Cardiac septum (tissue), 1 donor: ENCODE results near the gene ZMYM5. TPM values are rescaled to one million over a fixed set of nuclear protein-coding genes. Genes with fewer than 3 reads are reported as not detected.
"Not testable (repeated sequence)": the region's sequence is repeated elsewhere in the genome, so short reads cannot be mapped to it uniquely, and the experiment has no call there.

Experiments used
- DNase-seq: peaks from one replicate; pipeline ENCODE4 v3.0.0-alpha.2; 2020; ENCODE audit warnings: low spot score
- intact Hi-C: fragments of 100-400 bp; cut with DNase I; formaldehyde crosslinking; loops from one replicate; pipeline ENCODE4 v1.14.0; 2022
- total RNA-seq: library from RNA; stranded (reverse); fragmentation: NEBNext Ultra II Directional; extraction: Animal tissue kit (Norgen Biotek cat#: 25700); gene quantifications from one replicate; pipeline ENCODE4 v1.2.1, GENCODE V29; 2021
- donor health status: DM: no; HTN: no; CAD: no.

ZMYM5 gene
- total RNA-seq, 1 donor from 2014 or later: 8.3 TPM

DNA sequence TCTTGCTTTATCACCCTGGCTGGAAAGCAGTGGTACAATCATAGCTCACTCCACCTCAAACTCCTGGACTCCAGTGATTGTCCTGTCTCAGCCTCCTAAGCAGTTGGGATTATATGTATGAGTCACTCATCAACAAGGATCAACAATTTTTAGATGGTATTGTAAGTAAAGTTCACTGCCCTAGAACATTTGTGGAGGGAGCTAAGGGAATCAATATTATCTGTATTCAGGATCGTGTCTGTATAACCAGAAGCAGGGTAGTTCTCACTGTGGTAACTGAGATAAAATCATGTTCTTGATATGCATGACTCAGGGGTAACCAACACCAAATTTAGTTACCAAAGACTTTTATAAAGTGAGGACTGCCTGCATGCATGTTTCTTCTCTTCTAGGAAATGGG lies 27.0 kb downstream of the ZMYM5 start:
- intact Hi-C loops: no loop called here
- no peak for DNase-seq

DNA sequence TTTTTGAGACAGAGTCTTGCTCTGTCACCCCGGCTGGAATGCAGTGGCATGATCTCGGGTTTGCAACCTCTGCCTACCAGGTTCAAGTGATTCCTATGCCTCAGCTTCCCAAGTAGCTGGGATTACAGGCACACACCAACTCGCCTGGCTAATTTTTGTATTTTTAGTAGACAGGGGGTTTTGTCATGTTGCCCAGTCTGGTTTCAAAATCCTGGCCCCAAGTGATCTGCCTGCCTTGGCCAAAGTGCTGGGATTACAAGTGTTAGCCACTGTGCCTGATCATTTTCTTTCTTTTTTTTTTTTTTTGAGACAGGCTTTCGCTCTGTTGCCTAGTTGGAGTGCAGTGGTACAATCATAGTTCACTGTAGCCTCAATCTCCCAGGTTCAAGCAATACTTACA lies 28.7 kb downstream of the ZMYM5 start:
- intact Hi-C loops: no loop called here
- no peak for DNase-seq

DNA sequence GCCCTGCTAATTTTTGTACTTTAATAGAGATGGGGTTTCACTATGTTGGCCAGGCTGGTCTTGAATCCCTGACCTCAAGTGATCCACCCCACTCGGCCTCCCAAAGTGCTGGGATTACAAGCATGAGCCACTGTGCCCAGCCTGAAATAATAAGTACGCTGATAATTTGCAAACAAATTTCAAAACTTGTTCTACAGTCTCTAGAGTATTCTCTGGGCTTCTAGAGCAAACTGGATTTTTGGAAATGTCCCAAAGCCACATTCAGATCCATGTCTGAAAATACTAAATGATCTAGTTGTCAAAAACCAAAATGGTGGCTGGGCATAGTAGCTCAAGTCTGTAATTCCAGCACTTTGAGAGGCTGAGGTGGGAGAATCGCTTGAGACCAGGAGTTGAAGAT lies 40.8 kb downstream of the ZMYM5 start:
- DNase-seq: no peak

GRCh38 chr13:19818223-19818842 lies 45.1 kb downstream of the ZMYM5 start:
- intact Hi-C loops: no loop called here
- peak; percentile 76 for DNase-seq

More for the DNA sequence above, 40.8 kb downstream of the ZMYM5 start:
- intact Hi-C loops: no loop called here

DNA sequence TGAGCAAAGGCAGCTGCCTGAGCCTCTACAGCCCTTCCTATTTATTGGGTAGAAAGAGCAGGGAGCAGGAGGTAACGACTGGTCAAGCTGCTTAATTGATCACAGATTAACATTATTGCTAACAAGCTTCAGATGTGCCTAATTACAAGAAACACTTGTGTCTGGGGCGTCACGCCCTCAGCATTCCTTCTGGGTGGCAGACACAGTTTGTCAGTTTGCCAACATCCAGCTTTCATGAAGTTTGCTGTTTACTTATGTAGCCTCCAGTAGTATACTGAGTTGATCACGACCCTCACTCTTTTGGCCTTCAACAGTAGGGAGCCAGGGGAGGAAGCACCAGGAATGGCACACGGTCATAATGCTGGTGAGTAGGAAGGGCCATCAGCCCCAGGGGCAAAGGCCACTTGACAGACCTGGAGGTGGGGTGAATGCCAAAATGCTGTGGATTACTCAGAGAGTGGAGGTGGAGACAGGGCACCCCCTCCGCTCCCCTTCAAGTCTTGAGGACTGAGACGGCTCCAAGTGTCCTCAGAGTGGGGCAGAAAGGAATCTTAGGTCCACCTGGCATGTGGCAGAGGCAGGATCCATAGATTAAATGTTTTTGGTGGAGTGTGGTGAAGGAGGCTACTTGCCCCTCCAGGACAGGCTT lies 45.8 kb downstream of the ZMYM5 start:
- intact Hi-C loops: no loop called here
- DNase-seq: no peak

- intact Hi-C loops: no loop called here
- DNase-seq: no peak
These were observed 46.3 kb downstream of the ZMYM5 start for GRCh38 chr13:19817106-19817505.

DNA sequence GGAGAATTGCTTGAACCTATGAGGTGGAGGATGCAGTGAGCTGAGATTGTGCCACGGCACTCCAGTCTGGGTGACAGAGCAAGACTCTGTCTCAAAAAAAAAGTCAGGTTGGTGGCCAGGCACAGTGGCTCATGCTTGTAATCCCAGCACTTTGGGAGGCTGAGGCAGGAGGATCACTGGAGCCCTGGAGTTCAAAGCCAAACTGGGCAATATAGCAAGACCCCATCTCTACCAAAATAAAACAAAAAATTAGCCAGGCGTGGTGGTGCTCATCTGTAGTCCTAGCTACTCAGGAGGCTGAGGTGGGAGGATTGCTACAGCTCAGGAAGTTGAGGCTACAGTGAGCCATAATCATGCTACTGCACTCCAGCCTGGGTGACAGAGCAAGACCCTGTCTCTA lies 47.6 kb downstream of the ZMYM5 start:
- DNase-seq, intact Hi-C loops: not testable (repeated sequence)

DNA sequence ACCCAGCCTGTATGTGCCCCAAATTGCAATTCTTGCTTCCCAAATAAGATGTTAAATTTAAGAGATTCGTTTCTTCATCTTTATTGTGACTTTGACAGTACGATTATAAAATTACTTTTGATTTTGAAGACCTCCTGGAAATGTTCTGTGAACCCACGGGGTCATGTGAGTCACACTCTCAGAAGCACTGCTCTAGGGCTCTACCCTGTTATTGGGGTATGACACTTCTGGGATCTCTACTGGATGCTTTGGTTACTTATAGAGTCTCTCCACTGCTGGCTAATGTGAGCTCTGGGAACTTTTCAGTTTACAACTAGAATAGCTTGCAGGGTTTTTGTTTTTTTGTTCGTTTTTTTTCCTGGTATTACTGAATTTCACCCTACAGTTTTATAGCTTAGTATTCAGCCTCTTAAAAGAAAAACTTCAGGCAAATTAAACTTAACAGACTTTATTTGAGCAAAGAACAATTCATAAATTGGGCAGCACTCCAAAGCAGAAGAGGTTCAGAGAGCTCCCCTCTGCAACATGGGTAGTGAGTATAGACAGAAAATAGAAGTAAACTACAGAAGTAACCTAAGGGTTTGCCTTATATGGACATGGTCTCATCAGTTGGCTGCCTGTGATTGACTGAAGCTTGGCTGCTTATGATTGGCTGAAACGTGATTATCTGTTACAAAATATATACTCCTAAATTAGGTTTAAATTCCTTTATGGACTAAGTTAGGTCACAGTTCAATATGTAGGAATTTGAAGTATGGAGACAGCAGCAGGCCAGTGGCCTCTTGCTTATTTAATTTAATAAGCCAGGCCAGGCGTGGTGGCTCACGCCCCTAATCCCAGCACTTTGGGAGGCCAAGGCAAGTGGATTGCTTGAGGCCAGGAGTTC lies 52.2 kb downstream of the ZMYM5 start:
- intact Hi-C loops: no loop called here

DNA sequence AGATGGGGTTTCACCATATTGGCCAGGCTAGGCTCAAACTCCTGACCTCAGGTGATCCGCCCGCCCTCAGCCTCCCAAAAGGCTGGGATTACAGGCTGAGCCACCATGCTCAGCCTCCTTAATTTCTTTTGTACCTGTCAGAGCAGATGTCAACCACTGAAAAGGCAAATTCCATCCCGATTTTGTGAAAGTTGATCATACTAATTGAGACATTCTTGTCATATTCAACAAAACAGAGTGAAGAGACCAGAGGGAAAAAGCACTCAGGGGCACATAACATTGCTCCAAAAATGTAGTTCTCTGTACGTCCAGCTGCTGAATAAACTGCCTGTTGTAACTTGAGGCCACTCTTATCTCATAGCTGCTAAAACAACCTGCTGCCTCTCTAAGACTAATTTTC lies 53.3 kb downstream of the ZMYM5 start:
- intact Hi-C loops: no loop called here
- DNase-seq: no peak

More for the DNA sequence above, 52.2 kb downstream of the ZMYM5 start:
- DNase-seq: no peak

GRCh38 chr13:19805765-19806164 lies 57.7 kb downstream of the ZMYM5 start:
- intact Hi-C loops: no loop called here
- DNase-seq: no peak

GRCh38 chr13:19795956-19796355 lies 67.5 kb downstream of the ZMYM5 start:
- intact Hi-C loops: no loop called here
- DNase-seq: no peak

- intact Hi-C loops: no loop called here
These were observed 68.8 kb downstream of the ZMYM5 start for GRCh38 chr13:19794631-19795030.

GRCh38 chr13:19791953-19792537 lies 71.4 kb downstream of the ZMYM5 start:
- peak; percentile 22 for DNase-seq
- intact Hi-C loops: no loop called here

More at GRCh38 chr13:19794631-19795030, 68.8 kb downstream of the ZMYM5 start:
- no peak for DNase-seq

DNA sequence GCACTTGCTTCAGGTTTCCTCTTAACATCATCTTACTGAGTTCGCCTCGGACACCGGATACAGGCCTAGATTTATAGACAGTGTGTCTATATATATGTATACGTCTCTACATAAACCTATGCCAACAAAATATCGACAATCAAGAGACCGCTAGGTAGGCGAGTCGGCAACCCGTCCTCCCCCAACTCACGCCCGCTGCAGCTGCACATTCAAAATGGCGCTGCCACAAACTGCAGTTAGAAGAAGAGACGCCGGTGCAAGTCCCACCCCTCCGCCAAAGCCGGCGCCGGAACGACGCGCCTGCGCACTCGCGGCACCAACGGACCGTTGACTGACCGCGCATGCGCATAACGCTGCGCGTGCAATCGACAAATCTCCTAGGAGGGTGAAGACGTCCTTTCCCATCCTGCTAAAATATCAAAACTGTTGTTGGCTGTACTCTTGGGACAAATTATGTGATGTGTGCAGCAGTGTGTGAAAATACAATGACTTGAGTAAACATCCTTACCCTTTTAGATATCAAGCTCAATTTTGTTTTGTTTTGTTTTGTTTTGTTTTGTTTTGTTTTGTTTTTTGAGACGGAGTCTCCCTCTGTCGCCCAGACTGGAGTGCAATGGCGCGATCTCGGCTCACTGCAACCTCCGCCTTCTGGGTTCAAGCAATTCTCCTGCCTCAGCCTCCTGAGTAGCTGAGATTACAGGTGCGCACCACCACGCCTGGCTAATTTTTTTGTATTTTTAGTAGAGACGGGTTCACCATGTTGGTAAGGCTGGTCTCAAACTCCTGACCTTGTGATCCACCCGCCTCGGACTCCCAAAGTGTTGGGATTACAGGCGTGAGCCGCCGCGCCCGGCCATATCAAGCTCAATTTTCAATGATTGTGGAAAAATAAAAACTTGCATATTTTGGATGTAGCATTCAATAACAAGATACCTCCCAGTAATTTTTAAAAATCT lies 80.4 kb downstream of the ZMYM5 start, which contains the start of gene PSPC1:
Gene PSPC1 (minus strand): TSS at position 219 of the 956 bp plus-strand sequence. CDS start 188 bp downstream, at position 31.
- peak; percentile 98 for DNase-seq
- intact Hi-C loops: loop anchor here (2.0 to 5.0 kb wide), 3 partner anchors 80 to 176 kb away; partner anchors contain the start of genes MPHOSPH8, ZMYM2 and ZMYM5

GRCh38 chr13:19782049-19782726 lies 81.3 kb downstream of the ZMYM5 start:
- DNase-seq: peak; percentile 78
- intact Hi-C loops: loop anchor here (2.0 to 5.0 kb wide), 3 partner anchors 81 to 177 kb away; partner anchors contain the start of genes MPHOSPH8, ZMYM2 and ZMYM5

GRCh38 chr13:19781526-19781925 lies 81.9 kb downstream of the ZMYM5 start:
- peak; percentile 12 for DNase-seq
- intact Hi-C loops: loop anchor here (5.0 kb wide), 1 partner anchor 149 kb away; the partner anchor contains the start of gene MPHOSPH8

DNA sequence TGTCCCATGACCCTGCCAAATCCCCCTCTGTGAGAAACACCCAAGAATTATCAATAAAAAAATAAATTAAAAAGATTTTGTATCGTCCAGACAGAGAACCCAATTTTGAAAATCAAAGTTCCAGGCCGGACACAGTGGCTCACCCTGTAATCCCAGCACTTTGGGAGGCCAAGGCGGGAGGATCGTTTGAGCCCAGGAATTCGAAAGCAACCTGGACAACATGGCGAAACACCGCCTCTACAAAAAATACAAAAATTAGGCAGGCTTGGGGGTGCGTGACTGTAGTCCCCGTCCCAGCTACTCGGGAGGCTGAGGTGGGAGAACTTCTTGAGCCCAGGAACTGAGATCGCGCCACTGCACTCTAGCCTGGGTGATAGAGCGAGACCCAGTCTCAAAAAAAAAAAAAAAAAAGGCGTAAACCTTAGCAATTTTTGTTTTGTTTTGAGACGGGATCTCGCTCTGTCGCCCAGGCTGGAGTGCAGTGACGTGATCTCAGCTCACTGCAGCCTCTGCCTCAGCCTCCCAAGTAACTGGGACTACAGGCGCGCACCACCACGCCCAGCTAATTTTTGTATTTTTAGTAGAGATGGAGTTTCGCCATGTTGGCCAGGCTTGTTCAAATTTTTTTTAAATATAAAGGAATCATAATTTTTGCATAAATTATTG lies 82.6 kb downstream of the ZMYM5 start:
- intact Hi-C loops: loop anchor here (5.0 kb wide), 1 partner anchor 149 kb away; the partner anchor contains the start of gene MPHOSPH8
- DNase-seq: peak; percentile 36
